ENCODE results near the gene SEL1L. TPM values are rescaled to one million over a fixed set of nuclear protein-coding genes. Genes with fewer than 3 reads are reported as not detected.
A peak's percentile ranks its signal among the peaks of the same experiment; 100 is the strongest.

Gene SEL1L
- total and polyA plus RNA-seq, 2 of the 13 experiments (the other 11 are each of a cell fraction or from before 2014, with no cell fraction given): 15.3 to 61.0 TPM

- no peak for TF ChIP-seq GLMP (CRISPR knock-in tag; IDR thresholded peaks at IDR 0.05; ENCODE audit: borderline replicate concordance)
- 0 out of 2 replicates have a peak, but pooled peaks have one; percentile 12 for TF ChIP-seq FOXA3 (CRISPR knock-in tag; IDR thresholded peaks at IDR 0.05)
- no peak for TF ChIP-seq KLF9 (CRISPR knock-in tag; IDR thresholded peaks at IDR 0.05; ENCODE audit: low read depth)
- TF ChIP-seq LRRFIP1 (CRISPR knock-in tag; conservative IDR thresholded peaks at IDR 0.05): no peak
- TF ChIP-seq ZNF280D (CRISPR knock-in tag; IDR thresholded peaks at IDR 0.05): no peak
- 0 out of 2 replicates have a peak, but pooled peaks have one; percentile 57 for TF ChIP-seq SP2 (CRISPR knock-in tag; IDR thresholded peaks at IDR 0.05)
- no peak for TF ChIP-seq EZH2 (conservative IDR thresholded peaks at IDR 0.05; ENCODE audit: low read depth, low read length)
- TF ChIP-seq ZNF430 (CRISPR knock-in tag; IDR thresholded peaks at IDR 0.05): 0 out of 2 replicates have a peak, but pooled peaks have one; percentile 29
- 0 out of 2 replicates have a peak, but pooled peaks have one; percentile 13 for TF ChIP-seq THAP11 (CRISPR knock-in tag; IDR thresholded peaks at IDR 0.05)
- TF ChIP-seq ZNF350 (CRISPR knock-in tag; IDR thresholded peaks at IDR 0.05; ENCODE audit: borderline replicate concordance, low read depth): 0 out of 2 replicates have a peak, but pooled peaks have one; percentile 29
- TF ChIP-seq HOXA7 (CRISPR knock-in tag; IDR thresholded peaks at IDR 0.05): no peak
- no peak for TF ChIP-seq NFRKB (IDR thresholded peaks at IDR 0.05)
- no peak for TF ChIP-seq GPN1 (CRISPR knock-in tag; IDR thresholded peaks at IDR 0.05; ENCODE audit: borderline replicate concordance)
- TF ChIP-seq ZFP37 (CRISPR knock-in tag; IDR thresholded peaks at IDR 0.05; ENCODE audit: borderline replicate concordance): no peak
- TF ChIP-seq SP4 (CRISPR knock-in tag; IDR thresholded peaks at IDR 0.05): peak; percentile 57; the same call in 1 of the 2 replicates
- TF ChIP-seq MXD1 (CRISPR knock-in tag; IDR thresholded peaks at IDR 0.05): peak; percentile 28; the same call in 1 of the 2 replicates
- no peak for TF ChIP-seq ZNF589 (CRISPR knock-in tag; conservative IDR thresholded peaks at IDR 0.05)
- TF ChIP-seq TRIM22 (IDR thresholded peaks at IDR 0.05): no peak
- TF ChIP-seq ZNF292 (CRISPR knock-in tag; IDR thresholded peaks at IDR 0.05; ENCODE audit: borderline replicate concordance, low read depth): no peak
- peak; percentile 10; the same call in 1 of the 2 replicates for TF ChIP-seq ZFY (CRISPR knock-in tag; IDR thresholded peaks at IDR 0.05)
Measured at GRCh38 chr14:81436296-81437138, 97.1 kb downstream of the SEL1L start (continued).
